GM21529 (cell line): Measurements from ENCODE around the gene WNT1.

ENCODE experiments used
- ATAC-seq: cut with Tn5 transposase; IDR thresholded peaks from one replicate; pipeline ENCODE4 v1.9.1; 2021; ENCODE audit not compliant: unreplicated experiment

Gene WNT1

GRCh38 chr12:49026678-49027480 is 48.8 kb downstream of the WNT1 start:
- no peak for ATAC-seq

GRCh38 chr12:49027846-49028555 is 49.9 kb downstream of the WNT1 start:
- ATAC-seq: no peak

- ATAC-seq: no peak
These were observed 50.6 kb downstream of the WNT1 start for GRCh38 chr12:49028666-49029275.

- no peak for ATAC-seq
These were observed 52.0 kb downstream of the WNT1 start for GRCh38 chr12:49030119-49030518.

GRCh38 chr12:49030714-49031572 is 52.8 kb downstream of the WNT1 start:
- ATAC-seq: no peak

- no peak for ATAC-seq
These were observed 53.5 kb downstream of the WNT1 start for GRCh38 chr12:49031573-49032161.
